Peyer's patch (tissue), 4 donors: ENCODE data around the gene IQCE. TPM values are rescaled to one million over a fixed set of nuclear protein-coding genes. Genes with fewer than 3 reads are reported as not detected.
"Not testable (repeated sequence)": the region's sequence is repeated elsewhere in the genome, so short reads cannot be mapped to it uniquely, and the experiment has no call there.

Source experiments
- DNase-seq, 3 donors: peaks; one replicate each; pipeline ENCODE4 v3.0.0-alpha.2; 2017 to 2019
- H3K27ac ChIP-seq, 4 donors: fragments of 200-600 bp; sonication (generic); one replicate each; pipeline ENCODE4 v1.5.1; 2016 to 2019
- H3K27me3 ChIP-seq, 2 donors: fragments of 200-600 bp; sonication (generic); one replicate each; pipeline ENCODE4 v1.5.1; 2019
- H3K36me3 ChIP-seq, 3 donors: fragments of 200-600 bp; sonication (generic); one replicate each; pipeline ENCODE4 v1.5.1; 2016 to 2019
- H3K4me1 ChIP-seq, 4 donors: fragments of 200-600 bp; sonication (generic); one replicate each; pipeline ENCODE4 v1.5.1; 2016 to 2019
- H3K4me3 ChIP-seq, 4 donors: fragments of 200-600 bp; sonication (generic); 1 replicate in 3 of 4; 2 replicates in 1 of 4; pipeline ENCODE4 v1.5.1; 2016 to 2019; ENCODE audit warnings: mild to moderate bottlenecking in 1 of 4
- H3K9me3 ChIP-seq, 4 donors: fragments of 200-600 bp; sonication (generic); one replicate each; pipeline ENCODE4 v1.5.1; 2016 to 2019; ENCODE audit warnings: mild to moderate bottlenecking in 1 of 4
- POLR2A ChIP-seq, 2 donors: fragments of 450-650 bp; IDR thresholded peaks; one replicate each; pipeline ENCODE4 v1.5.1; 2017; ENCODE audit warnings: antibody characterized with exemption in 2 of 2, mild to moderate bottlenecking in 2 of 2, moderate library complexity in 2 of 2
- total RNA-seq, 4 donors: library from RNA; depleted of rRNA; stranded (reverse); fragments of >200 nt; gene quantifications; one replicate each; pipeline ENCODE4 v1.1.0, GENCODE V29; 2016
- TF ChIP-seq, protein P1 (sequence below), 6 experiments: fragments of 450-650 bp in 4 of 6; fragments of 200-600 bp in 2 of 6; sonication (generic) in 1 of 6; IDR thresholded peaks; one replicate each; pipeline ENCODE4 v1.5.1; 2017 to 2019; ENCODE audit warnings: antibody characterized with exemption in 6 of 6, mild to moderate bottlenecking in 3 of 6, moderate library complexity in 1 of 6

The IQCE gene
- total RNA-seq, 4 donors from 2014 or later = 30.0 to 159 (median 72.2) TPM

DNA sequence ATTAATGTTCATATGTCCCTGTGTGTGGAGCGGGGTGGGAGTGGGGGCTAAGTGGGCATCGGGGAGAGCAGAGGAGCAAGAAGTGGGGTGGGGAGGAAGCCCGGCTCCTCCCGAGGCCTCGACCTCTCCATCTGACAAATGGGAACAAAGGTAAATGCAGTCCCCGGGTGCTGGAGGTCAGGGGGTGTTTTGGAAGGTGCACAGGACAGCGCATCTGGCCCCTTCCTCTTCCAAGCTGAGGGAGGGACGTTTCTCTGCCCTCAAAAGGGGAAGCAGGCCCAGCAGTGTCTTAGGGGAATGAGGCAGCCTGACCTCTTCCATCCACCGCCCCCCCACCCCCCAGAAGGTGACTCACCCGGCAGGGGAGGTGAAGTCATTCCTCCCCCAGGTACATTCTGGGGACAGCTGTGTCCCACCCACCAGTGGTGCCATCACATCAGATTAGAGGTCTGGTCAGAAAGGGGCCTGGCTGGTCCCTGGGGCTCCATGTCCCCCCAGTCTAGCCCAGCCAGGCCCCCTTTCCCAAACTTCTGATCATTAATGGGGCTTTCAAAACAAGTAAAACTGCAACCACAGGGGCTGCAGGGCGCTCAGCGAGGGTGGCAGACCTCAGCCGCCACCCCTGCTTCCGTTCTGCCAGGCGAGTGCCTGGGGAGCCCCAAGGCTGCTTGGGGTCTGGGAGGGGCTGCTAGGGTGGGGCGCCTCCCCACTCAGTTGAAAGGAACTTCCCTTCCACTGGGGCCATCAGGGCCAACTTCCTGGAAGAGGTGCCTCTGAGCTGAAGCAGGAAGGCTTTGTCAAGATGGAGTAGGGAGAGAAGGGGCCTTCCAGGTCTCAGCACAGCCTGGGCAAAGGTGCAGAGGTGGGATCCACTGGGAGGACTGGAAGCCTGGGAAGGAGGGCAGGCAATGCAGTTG is 28.4 kb upstream of the IQCE start:
- peak in 2 of 3 donors; percentile 77 to 85 for DNase-seq
- Histone ChIP-seq H3K27me3 (no peaks in the 10 kb centered on the region), H3K36me3 (peaks cover 0 to 27% (median 0%) of the 10 kb centered on the region in 3 donors), H3K4me3 (peak overlapping the region in 1 of 4 donors; percentile 26), H3K9me3 (no peaks in the 10 kb centered on the region), H3K27ac (peak overlapping the region; percentile 81 to 99 (median 93)), H3K4me1 (peaks cover 10 to 65% (median 48%) of the 10 kb centered on the region in 4 donors)
- TF ChIP-seq POLR2A (IDR thresholded peaks at IDR 0.05) = no peak
- TF ChIP-seq, protein P1, sequence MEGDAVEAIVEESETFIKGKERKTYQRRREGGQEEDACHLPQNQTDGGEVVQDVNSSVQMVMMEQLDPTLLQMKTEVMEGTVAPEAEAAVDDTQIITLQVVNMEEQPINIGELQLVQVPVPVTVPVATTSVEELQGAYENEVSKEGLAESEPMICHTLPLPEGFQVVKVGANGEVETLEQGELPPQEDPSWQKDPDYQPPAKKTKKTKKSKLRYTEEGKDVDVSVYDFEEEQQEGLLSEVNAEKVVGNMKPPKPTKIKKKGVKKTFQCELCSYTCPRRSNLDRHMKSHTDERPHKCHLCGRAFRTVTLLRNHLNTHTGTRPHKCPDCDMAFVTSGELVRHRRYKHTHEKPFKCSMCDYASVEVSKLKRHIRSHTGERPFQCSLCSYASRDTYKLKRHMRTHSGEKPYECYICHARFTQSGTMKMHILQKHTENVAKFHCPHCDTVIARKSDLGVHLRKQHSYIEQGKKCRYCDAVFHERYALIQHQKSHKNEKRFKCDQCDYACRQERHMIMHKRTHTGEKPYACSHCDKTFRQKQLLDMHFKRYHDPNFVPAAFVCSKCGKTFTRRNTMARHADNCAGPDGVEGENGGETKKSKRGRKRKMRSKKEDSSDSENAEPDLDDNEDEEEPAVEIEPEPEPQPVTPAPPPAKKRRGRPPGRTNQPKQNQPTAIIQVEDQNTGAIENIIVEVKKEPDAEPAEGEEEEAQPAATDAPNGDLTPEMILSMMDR (IDR thresholded peaks at IDR 0.05) = no peak

DNA sequence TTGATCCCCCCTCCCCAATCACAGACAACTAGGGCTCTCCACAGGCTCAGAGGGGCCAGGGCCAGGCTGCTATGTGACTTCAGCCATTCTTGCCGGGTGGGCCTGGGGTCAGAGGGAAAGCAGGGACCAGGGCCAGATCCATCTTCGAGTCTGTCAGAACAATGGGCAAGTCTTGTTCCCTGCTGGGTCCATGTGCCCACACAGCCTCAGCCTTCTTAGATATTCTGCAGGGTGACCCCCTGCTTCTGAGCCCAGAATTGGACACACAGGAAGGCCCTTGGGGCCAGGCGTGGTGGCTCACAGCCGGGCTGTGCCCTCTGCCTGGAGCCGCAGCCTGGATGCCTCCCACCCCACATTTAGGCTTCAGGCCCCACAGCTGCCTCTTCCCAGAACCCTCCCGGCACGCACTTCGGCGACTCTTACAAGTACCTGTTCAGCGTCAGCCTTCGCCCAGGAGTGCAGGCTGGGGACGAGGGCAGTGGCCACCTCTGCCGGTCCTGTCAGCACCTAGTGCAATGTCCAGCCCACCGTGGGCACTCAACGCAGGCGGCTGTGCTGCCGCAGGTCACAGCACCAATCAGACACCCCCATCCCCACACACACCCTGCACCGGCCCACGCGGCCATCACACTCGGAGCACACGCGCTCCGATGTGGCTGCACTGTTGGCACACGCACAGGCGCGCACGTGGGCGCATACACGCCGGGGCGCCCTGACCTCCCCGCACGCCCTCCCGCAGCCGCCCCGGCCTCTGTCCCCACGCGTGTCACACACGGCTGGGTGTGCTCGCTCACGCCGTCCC is 27.6 kb upstream of the IQCE start:
- H3K4me3 ChIP-seq = not testable (repeated sequence)
- peaks cover 9 to 57% (median 45%) of the 10 kb centered on the region in 4 donors for H3K4me1 ChIP-seq

DNA sequence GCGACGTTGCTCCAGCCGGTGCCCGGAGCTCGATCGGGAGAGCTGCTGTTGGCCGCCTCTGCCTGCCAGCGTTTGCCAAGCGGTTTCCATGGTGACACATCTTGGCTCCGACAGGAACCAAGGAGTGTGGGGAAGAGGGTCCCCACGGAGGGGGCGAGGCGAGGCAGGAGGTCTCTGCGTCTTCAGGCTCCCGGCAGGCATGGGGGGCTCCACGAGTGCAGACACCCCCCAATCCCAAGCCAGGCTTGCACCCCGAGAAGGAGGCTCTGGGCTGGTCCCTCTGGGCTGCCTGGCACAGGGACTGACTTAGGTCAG is 27.0 kb upstream of the IQCE start:
- not testable (repeated sequence) for H3K27me3 ChIP-seq, H3K4me3 ChIP-seq, H3K9me3 ChIP-seq
- Histone ChIP-seq H3K4me1 (peaks cover 9 to 52% (median 44%) of the 10 kb centered on the region in 4 donors), H3K27ac (peak overlapping the region in 2 of 4 donors; percentile 49 to 81), H3K36me3 (peaks cover 0 to 13% (median 0%) of the 10 kb centered on the region in 3 donors)
- peak in 1 of 3 donors; percentile 44 for DNase-seq

More for the DNA sequence above, 27.6 kb upstream of the IQCE start:
- Histone ChIP-seq H3K36me3 (peaks cover 0 to 18% (median 0%) of the 10 kb centered on the region in 3 donors), H3K27ac (peak overlapping the region; percentile 81 to 99 (median 93))
- not testable (repeated sequence) for H3K9me3 ChIP-seq, DNase-seq, H3K27me3 ChIP-seq

DNA sequence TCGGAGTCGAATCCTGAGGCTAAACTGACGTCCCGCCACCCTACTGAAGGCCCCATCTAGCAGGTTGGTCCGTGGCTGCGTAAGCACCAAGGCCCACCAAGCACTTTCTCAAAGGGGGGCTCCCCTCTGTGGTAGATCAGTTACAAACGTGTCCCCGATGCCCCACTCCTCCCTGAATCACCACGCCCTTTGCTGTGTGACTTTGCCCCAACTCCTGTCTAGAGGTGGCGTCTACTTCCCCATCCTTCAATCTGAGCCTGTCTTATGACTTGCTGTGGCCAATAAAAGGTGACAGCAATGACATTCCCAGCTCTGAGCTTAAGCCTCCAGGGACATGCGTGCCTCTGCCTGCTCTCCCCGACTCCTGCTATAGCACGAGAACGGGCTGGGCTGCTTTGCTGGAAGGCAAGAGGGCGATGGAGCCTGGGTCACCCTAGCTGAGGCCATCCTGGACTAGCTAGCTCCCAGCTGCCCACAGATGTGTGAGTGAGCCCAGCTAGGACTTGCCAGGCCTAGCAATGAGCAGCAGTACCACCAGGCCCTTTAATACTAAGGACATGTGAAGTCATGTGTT is 26.5 kb upstream of the IQCE start:
- H3K27ac ChIP-seq = peak overlapping the region in 2 of 4 donors; percentile 49 to 81
- H3K4me1 ChIP-seq = peaks cover 9 to 47% (median 40%) of the 10 kb centered on the region in 4 donors
- not testable (repeated sequence) for H3K36me3 ChIP-seq, H3K9me3 ChIP-seq, H3K27me3 ChIP-seq, H3K4me3 ChIP-seq
- DNase-seq = peak in 2 of 3 donors; percentile 69 to 71

DNA sequence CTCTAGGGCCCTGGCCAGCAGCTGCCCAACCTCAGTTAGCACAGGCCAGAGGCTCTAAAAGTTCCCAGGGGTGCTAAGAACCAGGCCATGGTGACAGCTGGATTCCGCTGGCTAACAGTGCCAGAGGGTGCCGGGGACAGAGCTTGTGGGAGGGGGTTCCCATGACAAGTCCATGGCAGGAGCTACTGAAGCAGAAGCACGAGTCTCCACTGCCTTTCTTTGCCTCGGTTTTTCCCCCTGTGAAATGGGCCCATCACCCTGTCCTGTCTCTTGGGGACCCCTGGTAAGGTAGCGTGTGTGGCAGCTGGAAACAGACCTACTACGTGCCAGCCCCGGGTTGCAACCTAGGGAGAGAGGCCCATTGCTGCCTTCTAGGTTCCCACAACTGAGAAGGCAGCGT is 26.0 kb upstream of the IQCE start:
- not testable (repeated sequence) for DNase-seq, H3K36me3 ChIP-seq, H3K4me3 ChIP-seq, H3K9me3 ChIP-seq, H3K27ac ChIP-seq, H3K27me3 ChIP-seq
- H3K4me1 ChIP-seq = peaks cover 6 to 42% (median 34%) of the 10 kb centered on the region in 4 donors

DNA sequence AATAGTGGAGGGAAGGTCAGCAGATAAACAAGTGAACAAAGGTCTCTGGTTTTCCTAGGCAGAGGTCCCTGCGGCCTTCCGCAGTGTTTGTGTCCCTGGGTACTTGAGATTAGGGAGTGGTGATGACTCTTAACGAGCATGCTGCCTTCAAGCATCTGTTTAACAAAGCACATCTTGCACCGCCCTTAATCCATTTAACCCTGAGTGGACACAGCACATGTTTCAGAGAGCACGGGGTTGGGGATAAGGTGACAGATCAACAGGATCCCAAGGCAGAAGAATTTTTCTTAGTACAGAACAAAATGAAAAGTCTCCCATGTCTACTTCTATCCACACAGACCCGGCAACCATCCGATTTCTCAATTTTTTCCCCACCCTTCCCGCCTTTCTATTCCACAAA is 25.2 kb upstream of the IQCE start:
- Histone ChIP-seq H3K4me1 (peaks cover 6 to 34% (median 27%) of the 10 kb centered on the region in 4 donors), H3K36me3 (peaks cover 0 to 13% (median 0%) of the 10 kb centered on the region in 3 donors)
- not testable (repeated sequence) for H3K27ac ChIP-seq, H3K4me3 ChIP-seq, H3K27me3 ChIP-seq, DNase-seq, H3K9me3 ChIP-seq

DNA sequence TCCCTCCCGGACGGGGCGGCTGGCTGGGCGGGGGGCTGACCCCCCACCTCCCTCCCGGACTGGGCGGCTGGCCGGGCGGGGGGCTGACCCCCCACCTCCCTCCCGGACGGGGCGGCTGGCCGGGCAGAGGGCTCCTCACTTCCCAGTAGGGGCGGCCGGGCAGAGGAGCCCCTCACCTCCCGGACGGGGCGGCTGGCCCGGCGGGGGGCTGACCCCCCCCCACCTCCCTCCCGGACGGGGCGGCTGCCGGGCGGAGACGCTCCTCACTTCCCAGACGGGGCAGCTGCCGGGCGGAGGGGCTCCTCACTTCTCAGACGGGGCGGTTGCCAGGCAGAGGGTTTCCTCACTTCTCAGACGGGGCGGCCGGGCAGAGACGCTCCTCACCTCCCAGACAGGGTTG is 24.6 kb upstream of the IQCE start:
- Histone ChIP-seq H3K4me1 (peaks cover 6 to 28% (median 21%) of the 10 kb centered on the region in 4 donors), H3K36me3 (peaks cover 0 to 15% (median 0%) of the 10 kb centered on the region in 3 donors)
- H3K27me3 ChIP-seq, H3K27ac ChIP-seq, H3K9me3 ChIP-seq, DNase-seq, H3K4me3 ChIP-seq: not testable (repeated sequence)

DNA sequence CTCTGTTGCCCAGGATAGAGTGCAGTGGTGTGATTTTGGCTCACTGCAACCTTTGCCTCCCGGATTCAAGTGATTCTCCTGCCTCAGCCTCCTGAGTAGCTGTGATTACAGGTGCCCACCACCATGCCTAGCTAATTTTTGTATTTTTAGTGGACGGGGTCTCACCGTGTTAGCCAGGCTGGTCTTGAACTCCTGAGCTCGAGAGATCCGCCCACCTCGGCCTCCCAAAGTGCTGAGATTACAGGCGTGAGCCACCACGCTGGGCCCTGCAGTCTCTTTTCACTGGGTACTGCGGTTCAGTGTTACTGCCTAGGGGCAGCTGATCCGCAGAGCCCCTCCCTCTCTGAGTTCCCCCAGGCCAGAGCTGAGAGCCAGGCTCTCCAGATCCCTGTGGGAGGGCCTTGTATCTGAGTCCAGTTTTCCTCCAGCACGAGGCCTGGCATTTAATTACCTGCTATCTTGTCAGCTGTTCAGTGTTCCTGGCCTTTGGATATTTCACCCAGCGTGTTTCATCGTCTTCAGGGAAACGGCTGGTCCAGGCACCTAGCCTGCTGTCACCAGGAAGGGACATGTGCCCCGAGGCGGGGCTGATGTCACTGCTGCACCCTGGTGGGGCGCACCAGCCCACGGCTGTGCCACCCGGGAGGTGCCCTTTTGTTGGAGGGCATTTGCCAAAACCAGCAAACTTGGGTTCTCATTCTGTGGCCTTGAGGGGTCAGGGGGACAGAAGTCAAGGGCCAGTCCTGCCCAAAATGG is 22.7 kb upstream of the IQCE start:
- H3K36me3 ChIP-seq = peaks cover 0 to 32% (median 0%) of the 10 kb centered on the region in 3 donors
- not testable (repeated sequence) for H3K27me3 ChIP-seq, H3K4me1 ChIP-seq, H3K9me3 ChIP-seq, H3K27ac ChIP-seq, H3K4me3 ChIP-seq
- peak in 2 of 3 donors; percentile 46 to 60 for DNase-seq
